ENCODE data around the gene TRPV4. TPM values are rescaled to one million over a fixed set of nuclear protein-coding genes. Genes with fewer than 3 reads are reported as not detected.

TRPV4 gene
- total RNA-seq, 2 donors from 2014 or later, result 5.2 to 6.3 TPM

DNA sequence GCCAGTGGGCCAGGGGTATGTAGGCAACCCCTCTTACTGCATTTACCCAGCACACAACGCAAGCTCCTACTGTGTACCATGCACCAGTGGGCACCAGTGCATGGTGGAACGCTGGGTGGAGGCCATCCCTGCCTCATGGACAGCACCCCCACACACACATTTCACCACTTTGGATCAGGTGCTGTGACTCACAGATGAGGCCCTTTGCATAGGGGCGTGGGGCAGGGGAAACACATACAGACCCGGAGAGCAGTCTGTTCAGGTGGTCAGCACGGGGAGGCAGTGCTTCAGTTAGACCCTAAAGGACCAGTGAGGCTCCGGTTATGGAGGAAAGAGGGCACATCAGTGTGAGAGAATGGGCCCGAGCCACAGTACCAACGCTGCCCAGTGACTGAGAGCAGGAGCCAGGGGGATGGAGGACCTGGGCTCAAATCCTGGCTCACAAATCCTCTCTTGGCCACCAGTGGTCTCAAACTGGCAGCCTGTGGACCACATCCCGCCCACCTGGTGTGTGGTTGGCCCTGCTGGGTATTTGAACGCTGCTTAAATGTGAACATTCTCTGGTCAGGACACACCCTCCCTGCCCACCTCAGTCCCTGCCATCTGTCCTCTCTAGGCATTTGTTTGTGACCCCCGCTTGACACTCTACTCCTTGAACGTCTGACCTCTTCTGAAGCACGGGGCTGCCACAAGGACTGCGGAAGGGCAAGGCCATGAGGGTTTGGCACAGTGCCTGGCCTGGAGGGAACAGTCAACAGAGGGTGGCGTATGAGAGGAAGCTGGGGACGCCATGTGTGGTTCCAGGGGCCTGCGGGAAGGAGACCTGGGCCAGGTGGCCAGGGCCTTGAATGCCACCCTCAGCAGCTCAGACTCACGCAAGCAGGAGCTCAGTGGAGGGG lies 72.9 kb downstream of the TRPV4 start:
- H3K27me3 ChIP-seq, result no peaks in the 10 kb centered on the region
- H3K36me3 ChIP-seq (replicated peaks in 1 of 2; ENCODE audit: insufficient read depth in 1 of 2, low read depth in 2 of 2), result no peaks in the 10 kb centered on the region
- 57 to 64% methylated on average over 15 to 18 of the region's 18 CpGs for WGBS, 2 donors
- no peak for TF ChIP-seq POLR2A (IDR thresholded peaks at IDR 0.05)
- TF ChIP-seq CTCF (IDR thresholded peaks at IDR 0.05), result no peak
- intact Hi-C loops (cut with DNase I), result no loop called here
- no peaks in the 10 kb centered on the region for H3K9me3 ChIP-seq
- peaks cover 24% of the 10 kb centered on the region for H3K4me1 ChIP-seq
- ATAC-seq (peak; percentile 69), DNase-seq (peak; percentile 59 to 80 (median 74))
- H3K27ac ChIP-seq, result peak overlapping the region in 3 of 4 donors; percentile 3 to 56 (median 41)
- H3K4me3 ChIP-seq, result no peak overlapping the region

DNA sequence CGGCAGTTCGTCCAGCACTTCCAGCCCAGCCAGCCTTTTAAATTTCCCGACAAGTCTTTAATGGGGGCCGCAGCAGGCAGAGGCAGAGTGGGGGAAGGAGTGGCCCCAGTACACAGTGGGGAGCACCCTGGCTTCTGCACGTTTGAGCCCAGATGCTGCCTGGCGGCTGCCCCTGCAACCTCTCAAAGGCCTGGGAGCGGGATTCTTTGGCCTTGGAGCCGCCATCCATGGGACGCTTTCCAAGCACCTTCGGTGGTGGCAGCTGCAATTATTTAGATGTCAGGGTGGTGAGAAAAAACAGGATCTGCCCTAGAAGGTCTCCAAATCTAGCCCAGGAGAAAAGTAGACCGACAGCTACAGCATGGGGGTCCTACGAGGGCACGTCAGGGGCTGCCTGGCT lies 73.6 kb downstream of the TRPV4 start:
- ATAC-seq (no peak), DNase-seq (peak in 2 of 4 donors; percentile 25 to 26)
- Histone ChIP-seq H3K4me3 (no peak overlapping the region), H3K27me3 (no peaks in the 10 kb centered on the region), H3K36me3 (replicated peaks in 1 of 2; ENCODE audit: insufficient read depth in 1 of 2, low read depth in 2 of 2) (no peaks in the 10 kb centered on the region), H3K9me3 (no peaks in the 10 kb centered on the region), H3K27ac (peak overlapping the region in 3 of 4 donors; percentile 0 to 56 (median 41)), H3K4me1 (peaks cover 24% of the 10 kb centered on the region)
- TF ChIP-seq CTCF (IDR thresholded peaks at IDR 0.05), result no peak
- no peak for TF ChIP-seq POLR2A (IDR thresholded peaks at IDR 0.05)
- intact Hi-C loops (cut with DNase I), result no loop called here
- WGBS, 2 donors, result 54 to 80% methylated on average over 8 to 13 of the region's 13 CpGs

DNA sequence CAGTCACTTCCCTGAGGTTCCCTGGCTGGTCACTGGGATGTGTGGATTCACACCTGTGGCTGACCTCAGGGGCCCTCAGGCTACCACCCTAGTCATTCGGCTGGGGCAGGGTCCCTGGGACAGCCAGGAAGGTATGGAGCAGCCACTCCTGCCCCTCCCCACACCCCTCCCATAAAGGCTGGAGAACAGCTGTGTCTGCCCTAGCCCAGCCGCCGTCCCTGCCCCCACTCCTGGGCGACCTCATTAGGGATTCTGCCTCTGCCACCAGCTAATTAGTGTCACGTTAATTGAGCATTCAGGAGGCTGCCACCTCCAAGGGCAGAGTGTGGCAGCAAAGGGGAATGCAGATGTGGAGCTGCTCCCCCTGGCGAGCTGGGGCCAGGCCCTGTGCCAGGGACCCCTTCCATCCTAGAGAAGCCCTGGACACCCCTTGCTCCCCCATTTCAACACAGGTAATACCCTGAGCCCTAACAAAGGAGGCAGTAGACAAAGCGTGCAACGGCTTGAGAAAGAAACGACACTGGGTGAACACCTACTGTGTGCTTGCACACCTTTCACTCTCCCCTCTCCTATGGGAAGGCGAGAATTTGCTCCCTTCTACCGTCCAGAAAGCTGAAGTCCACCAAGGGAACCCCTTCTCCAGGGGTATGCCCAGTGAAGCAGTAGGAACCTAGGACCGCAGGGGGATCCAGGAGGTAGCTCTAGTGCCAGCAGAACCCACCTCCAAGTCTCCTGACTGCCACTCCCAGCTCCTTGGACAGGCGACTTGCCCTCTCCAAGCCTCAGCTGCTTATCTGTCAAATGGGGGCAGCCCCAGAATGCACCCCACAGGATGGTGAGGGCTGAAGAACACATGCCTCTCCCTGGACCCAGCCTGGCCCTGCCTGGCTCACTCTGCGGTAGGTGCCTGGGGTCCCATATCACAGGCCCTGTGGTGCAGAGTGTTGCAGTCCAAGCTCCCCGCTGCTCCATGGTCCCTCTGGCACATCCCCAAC lies 74.5 kb downstream of the TRPV4 start:
- H3K4me3 ChIP-seq, result no peak overlapping the region
- ATAC-seq (no peak), DNase-seq (peak in 3 of 4 donors; percentile 5 to 9 (median 8))
- WGBS, 2 donors, result 80 to 100% methylated on average over 4 to 15 of the region's 15 CpGs
- H3K36me3 ChIP-seq (replicated peaks in 1 of 2; ENCODE audit: insufficient read depth in 1 of 2, low read depth in 2 of 2), result no peaks in the 10 kb centered on the region
- H3K27ac ChIP-seq, result no peak overlapping the region
- H3K4me1 ChIP-seq, result peaks cover 24% of the 10 kb centered on the region
- TF ChIP-seq POLR2A (IDR thresholded peaks at IDR 0.05) (no peak), CTCF (IDR thresholded peaks at IDR 0.05) (no peak)
- no peaks in the 10 kb centered on the region for H3K27me3 ChIP-seq
- H3K9me3 ChIP-seq, result no peaks in the 10 kb centered on the region
- intact Hi-C loops (cut with DNase I), result no loop called here

- no peaks in the 10 kb centered on the region for H3K36me3 ChIP-seq (replicated peaks in 1 of 2; ENCODE audit: insufficient read depth in 1 of 2, low read depth in 2 of 2)
- H3K9me3 ChIP-seq, result no peaks in the 10 kb centered on the region
- intact Hi-C loops (cut with DNase I), result no loop called here
- peaks cover 27% of the 10 kb centered on the region for H3K4me1 ChIP-seq
- DNase-seq, result peak in 3 of 4 donors; percentile 0 to 6 (median 1)
- no peak for ATAC-seq
- TF ChIP-seq CTCF (IDR thresholded peaks at IDR 0.05) (no peak), POLR2A (IDR thresholded peaks at IDR 0.05) (no peak)
- no peaks in the 10 kb centered on the region for H3K27me3 ChIP-seq
- 85 to 91% methylated on average over 11 of the region's 11 CpGs for WGBS, 2 donors
- H3K27ac ChIP-seq, result no peak overlapping the region
- no peak overlapping the region for H3K4me3 ChIP-seq
Measured at GRCh38 chr12:109757671-109758265, 75.4 kb downstream of the TRPV4 start.

Data from body of pancreas (tissue), 4 donors.